HepG2 (cell line): ENCODE measurements around the gene FAM199X. TPM values are rescaled to one million over a fixed set of nuclear protein-coding genes. Genes with fewer than 3 reads are reported as not detected.

ENCODE experiments used
- HOXA3 ChIP-seq: sonication (generic); formaldehyde crosslinking; IDR thresholded peaks from 2 replicates; pipeline ENCODE4 v1.5.0; 2020; ENCODE audit warnings: missing genetic modification reagents
- NRL ChIP-seq: sonication (generic); formaldehyde crosslinking; IDR thresholded peaks from 2 replicates; pipeline ENCODE4 v1.5.0; 2020; ENCODE audit warnings: missing genetic modification reagents, mild to moderate bottlenecking, moderate library complexity, borderline replicate concordance
- TRAFD1 ChIP-seq: sonication (generic); formaldehyde crosslinking; IDR thresholded peaks from 2 replicates; pipeline ENCODE4 v1.5.1; 2020; ENCODE audit warnings: missing genetic modification reagents, mild to moderate bottlenecking, borderline replicate concordance
- ZNF234 ChIP-seq: sonication (generic); formaldehyde crosslinking; conservative IDR thresholded peaks from 2 replicates; pipeline ENCODE4 v1.5.1; 2020; ENCODE audit warnings: mild to moderate bottlenecking, missing genetic modification reagents
- ZNF276 ChIP-seq: sonication (generic); formaldehyde crosslinking; IDR thresholded peaks from 2 replicates; pipeline ENCODE4 v1.4.0; 2020; ENCODE audit warnings: mild to moderate bottlenecking, low read depth, missing genetic modification reagents
- polyA plus RNA-seq, 8 experiments: library from polyadenylated mRNA; depleted of rRNA in 3 of 8; stranded (reverse) in 7 of 8; unstranded in 1 of 8; fragments of >200 nt; fragmentation: Illumina TruSeq in 4 of 8; extraction: Trizol in 4 of 8; gene quantifications; 2 replicates each; pipeline versions ENCODE4 v1.2.1 to v1.2.3, GENCODE V29; 2011 to 2016; ENCODE audit warnings: low read depth in 4 of 8, missing spikeins in 1 of 8, mixed read lengths in 1 of 8; ENCODE audit not compliant: insufficient read depth in 1 of 8
- total RNA-seq, 5 experiments: library from RNA; depleted of rRNA; stranded (reverse); fragments of >200 nt; fragmentation: Illumina TruSeq; extraction: Trizol; gene quantifications; 2 replicates each; pipeline ENCODE4 v1.2.3, GENCODE V29; 2016; ENCODE audit warnings: low read depth in 1 of 5
- TF ChIP-seq, protein P1 (sequence below): sonication (generic); formaldehyde crosslinking; IDR thresholded peaks from 2 replicates; pipeline ENCODE4 v1.5.1; 2020; ENCODE audit warnings: mild to moderate bottlenecking, missing genetic modification reagents, borderline replicate concordance
- TF ChIP-seq, protein P2 (sequence below): sonication (generic); formaldehyde crosslinking; IDR thresholded peaks from 2 replicates; pipeline ENCODE4 v1.4.0; 2020; ENCODE audit warnings: low read depth, missing genetic modification reagents
- TF ChIP-seq, protein P3 (sequence below): sonication (generic); formaldehyde crosslinking; IDR thresholded peaks from 2 replicates; pipeline ENCODE4 v1.5.1; 2020; ENCODE audit warnings: missing genetic modification reagents, mild to moderate bottlenecking, borderline replicate concordance
- TF ChIP-seq, protein P4 (sequence below): sonication (generic); formaldehyde crosslinking; IDR thresholded peaks from 2 replicates; pipeline ENCODE4 v1.9.0; 2021; ENCODE audit warnings: missing genetic modification reagents, mild to moderate bottlenecking, borderline replicate concordance

FAM199X gene
- total and polyA plus RNA-seq, 2 of the 13 experiments (the other 11 are each of a cell fraction or from before 2014, with no cell fraction given) = 5.1 to 18.0 TPM

GRCh38 chrX:104189837-104190236 is 23.6 kb downstream of the FAM199X start (continued):
- no peak for TF ChIP-seq ZNF276
- no peak for TF ChIP-seq ZNF234 (CRISPR knock-in tag)
- TF ChIP-seq, protein P1, sequence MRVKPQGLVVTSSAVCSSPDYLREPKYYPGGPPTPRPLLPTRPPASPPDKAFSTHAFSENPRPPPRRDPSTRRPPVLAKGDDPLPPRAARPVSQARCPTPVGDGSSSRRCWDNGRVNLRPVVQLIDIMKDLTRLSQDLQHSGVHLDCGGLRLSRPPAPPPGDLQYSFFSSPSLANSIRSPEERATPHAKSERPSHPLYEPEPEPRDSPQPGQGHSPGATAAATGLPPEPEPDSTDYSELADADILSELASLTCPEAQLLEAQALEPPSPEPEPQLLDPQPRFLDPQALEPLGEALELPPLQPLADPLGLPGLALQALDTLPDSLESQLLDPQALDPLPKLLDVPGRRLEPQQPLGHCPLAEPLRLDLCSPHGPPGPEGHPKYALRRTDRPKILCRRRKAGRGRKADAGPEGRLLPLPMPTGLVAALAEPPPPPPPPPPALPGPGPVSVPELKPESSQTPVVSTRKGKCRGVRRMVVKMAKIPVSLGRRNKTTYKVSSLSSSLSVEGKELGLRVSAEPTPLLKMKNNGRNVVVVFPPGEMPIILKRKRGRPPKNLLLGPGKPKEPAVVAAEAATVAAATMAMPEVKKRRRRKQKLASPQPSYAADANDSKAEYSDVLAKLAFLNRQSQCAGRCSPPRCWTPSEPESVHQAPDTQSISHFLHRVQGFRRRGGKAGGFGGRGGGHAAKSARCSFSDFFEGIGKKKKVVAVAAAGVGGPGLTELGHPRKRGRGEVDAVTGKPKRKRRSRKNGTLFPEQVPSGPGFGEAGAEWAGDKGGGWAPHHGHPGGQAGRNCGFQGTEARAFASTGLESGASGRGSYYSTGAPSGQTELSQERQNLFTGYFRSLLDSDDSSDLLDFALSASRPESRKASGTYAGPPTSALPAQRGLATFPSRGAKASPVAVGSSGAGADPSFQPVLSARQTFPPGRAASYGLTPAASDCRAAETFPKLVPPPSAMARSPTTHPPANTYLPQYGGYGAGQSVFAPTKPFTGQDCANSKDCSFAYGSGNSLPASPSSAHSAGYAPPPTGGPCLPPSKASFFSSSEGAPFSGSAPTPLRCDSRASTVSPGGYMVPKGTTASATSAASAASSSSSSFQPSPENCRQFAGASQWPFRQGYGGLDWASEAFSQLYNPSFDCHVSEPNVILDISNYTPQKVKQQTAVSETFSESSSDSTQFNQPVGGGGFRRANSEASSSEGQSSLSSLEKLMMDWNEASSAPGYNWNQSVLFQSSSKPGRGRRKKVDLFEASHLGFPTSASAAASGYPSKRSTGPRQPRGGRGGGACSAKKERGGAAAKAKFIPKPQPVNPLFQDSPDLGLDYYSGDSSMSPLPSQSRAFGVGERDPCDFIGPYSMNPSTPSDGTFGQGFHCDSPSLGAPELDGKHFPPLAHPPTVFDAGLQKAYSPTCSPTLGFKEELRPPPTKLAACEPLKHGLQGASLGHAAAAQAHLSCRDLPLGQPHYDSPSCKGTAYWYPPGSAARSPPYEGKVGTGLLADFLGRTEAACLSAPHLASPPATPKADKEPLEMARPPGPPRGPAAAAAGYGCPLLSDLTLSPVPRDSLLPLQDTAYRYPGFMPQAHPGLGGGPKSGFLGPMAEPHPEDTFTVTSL (CRISPR knock-in tag) = no peak
- TF ChIP-seq, protein P2, sequence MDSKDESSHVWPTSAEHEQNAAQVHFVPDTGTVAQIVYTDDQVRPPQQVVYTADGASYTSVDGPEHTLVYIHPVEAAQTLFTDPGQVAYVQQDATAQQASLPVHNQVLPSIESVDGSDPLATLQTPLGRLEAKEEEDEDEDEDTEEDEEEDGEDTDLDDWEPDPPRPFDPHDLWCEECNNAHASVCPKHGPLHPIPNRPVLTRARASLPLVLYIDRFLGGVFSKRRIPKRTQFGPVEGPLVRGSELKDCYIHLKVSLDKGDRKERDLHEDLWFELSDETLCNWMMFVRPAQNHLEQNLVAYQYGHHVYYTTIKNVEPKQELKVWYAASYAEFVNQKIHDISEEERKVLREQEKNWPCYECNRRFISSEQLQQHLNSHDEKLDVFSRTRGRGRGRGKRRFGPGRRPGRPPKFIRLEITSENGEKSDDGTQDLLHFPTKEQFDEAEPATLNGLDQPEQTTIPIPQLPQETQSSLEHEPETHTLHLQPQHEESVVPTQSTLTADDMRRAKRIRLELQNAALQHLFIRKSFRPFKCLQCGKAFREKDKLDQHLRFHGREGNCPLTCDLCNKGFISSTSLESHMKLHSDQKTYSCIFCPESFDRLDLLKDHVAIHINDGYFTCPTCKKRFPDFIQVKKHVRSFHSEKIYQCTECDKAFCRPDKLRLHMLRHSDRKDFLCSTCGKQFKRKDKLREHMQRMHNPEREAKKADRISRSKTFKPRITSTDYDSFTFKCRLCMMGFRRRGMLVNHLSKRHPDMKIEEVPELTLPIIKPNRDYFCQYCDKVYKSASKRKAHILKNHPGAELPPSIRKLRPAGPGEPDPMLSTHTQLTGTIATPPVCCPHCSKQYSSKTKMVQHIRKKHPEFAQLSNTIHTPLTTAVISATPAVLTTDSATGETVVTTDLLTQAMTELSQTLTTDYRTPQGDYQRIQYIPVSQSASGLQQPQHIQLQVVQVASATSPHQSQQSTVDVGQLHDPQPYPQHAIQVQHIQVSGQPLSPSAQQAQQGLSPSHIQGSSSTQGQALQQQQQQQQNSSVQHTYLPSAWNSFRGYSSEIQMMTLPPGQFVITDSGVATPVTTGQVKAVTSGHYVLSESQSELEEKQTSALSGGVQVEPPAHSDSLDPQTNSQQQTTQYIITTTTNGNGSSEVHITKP (CRISPR knock-in tag) = no peak
- TF ChIP-seq, protein P3, sequence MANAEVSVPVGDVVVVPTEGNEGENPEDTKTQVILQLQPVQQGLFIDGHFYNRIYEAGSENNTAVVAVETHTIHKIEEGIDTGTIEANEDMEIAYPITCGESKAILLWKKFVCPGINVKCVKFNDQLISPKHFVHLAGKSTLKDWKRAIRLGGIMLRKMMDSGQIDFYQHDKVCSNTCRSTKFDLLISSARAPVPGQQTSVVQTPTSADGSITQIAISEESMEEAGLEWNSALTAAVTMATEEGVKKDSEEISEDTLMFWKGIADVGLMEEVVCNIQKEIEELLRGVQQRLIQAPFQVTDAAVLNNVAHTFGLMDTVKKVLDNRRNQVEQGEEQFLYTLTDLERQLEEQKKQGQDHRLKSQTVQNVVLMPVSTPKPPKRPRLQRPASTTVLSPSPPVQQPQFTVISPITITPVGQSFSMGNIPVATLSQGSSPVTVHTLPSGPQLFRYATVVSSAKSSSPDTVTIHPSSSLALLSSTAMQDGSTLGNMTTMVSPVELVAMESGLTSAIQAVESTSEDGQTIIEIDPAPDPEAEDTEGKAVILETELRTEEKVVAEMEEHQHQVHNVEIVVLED (CRISPR knock-in tag) = no peak
- TF ChIP-seq, protein P4, sequence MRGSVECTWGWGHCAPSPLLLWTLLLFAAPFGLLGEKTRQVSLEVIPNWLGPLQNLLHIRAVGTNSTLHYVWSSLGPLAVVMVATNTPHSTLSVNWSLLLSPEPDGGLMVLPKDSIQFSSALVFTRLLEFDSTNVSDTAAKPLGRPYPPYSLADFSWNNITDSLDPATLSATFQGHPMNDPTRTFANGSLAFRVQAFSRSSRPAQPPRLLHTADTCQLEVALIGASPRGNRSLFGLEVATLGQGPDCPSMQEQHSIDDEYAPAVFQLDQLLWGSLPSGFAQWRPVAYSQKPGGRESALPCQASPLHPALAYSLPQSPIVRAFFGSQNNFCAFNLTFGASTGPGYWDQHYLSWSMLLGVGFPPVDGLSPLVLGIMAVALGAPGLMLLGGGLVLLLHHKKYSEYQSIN (CRISPR knock-in tag) = no peak
- no peak for TF ChIP-seq TRAFD1 (CRISPR knock-in tag)
- no peak for TF ChIP-seq HOXA3 (CRISPR knock-in tag)
- TF ChIP-seq NRL = no peak
